ENCODE results near the gene CADPS.

DNA sequence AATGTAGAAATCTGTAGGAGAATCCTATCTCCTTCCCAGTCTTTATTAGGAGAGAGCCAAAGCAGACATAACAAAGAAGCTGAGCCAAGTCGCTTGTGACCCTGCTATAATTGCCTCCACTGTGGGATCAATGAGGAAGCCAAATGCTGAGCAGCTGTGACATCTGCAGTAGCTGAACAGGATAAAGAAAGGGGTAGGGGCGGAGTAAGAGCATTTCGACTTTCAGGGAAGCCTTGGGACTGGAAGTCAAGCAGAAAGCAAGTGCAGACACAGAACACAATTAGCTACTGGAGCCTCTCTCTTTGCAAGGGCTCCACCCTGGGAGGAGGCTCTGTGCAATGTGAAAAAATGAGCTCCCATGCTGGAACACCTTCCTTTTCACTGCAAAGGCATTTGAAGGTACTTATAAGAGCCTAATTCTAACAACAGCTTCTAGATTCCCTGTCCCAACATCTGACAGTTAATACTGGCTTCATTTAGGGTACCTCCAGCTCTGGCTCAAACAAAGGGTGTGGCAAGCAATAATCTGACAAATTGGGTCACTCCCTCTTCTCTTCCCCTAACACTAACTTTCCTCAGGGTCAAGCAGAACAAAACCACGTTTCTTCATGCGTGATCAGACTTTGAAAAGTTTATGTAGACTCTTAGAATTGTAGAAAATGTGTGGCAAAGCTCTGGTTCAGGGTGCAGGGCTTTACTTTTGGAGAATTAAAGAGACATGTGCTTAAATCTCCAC, 166.4 kb downstream of the CADPS start:
- TF ChIP-seq CTCF (IDR thresholded peaks at IDR 0.05 in 2 of 3, conservative IDR thresholded peaks at IDR 0.05 in 1 of 3; ENCODE audit: insufficient read depth in 2 of 3, low read depth in 1 of 3, low read length in 3 of 3), result no peak
- no peak for TF ChIP-seq CSDE1 (IDR thresholded peaks at IDR 0.05)
- no peak for TF ChIP-seq BRF1 (IDR thresholded peaks at IDR 0.05; ENCODE audit: borderline replicate concordance, extremely low read depth, insufficient read length)
- TF ChIP-seq POLR2AphosphoS2 (IDR thresholded peaks at IDR 0.05; ENCODE audit: low read length), result no peak
- TF ChIP-seq NRF1 (conservative IDR thresholded peaks at IDR 0.05 in 1 of 2, IDR thresholded peaks at IDR 0.05 in 1 of 2), result no peak
- TF ChIP-seq CUX1 (CRISPR knock-in tag; IDR thresholded peaks at IDR 0.05), result no peak
- TF ChIP-seq NUFIP1 (IDR thresholded peaks at IDR 0.05; ENCODE audit: partially characterized antibody), result no peak

All from K562 (cell line).